Left renal pelvis (tissue), 4 donors: ENCODE measurements around the gene DSTN. TPM values are rescaled to one million over a fixed set of nuclear protein-coding genes. Genes with fewer than 3 reads are reported as not detected.

ENCODE experiments used
- DNase-seq, 4 donors: peaks; one replicate each; pipeline ENCODE4 v3.0.0-alpha.2; 2013; ENCODE audit warnings: low read depth in 4 of 4, low spot score in 3 of 4
- polyA plus RNA-seq, 4 donors: library from polyadenylated mRNA; unstranded; fragments of 120-200 nt; gene quantifications; one replicate each; pipeline ENCODE4 v1.2.1, GENCODE V29; 2013; ENCODE audit not compliant: insufficient read length in 4 of 4

The DSTN gene
- polyA plus RNA-seq, 4 donors: 313 to 472 (median 389) TPM

- no peak for DNase-seq
Measured at GRCh38 chr20:17646209-17646960, 76.5 kb downstream of the DSTN start.

GRCh38 chr20:17646961-17647301 is 77.1 kb downstream of the DSTN start:
- DNase-seq: no peak

- DNase-seq: no peak
Measured at GRCh38 chr20:17647391-17648314, 77.8 kb downstream of the DSTN start.

- DNase-seq: no peak
Measured at GRCh38 chr20:17648315-17648646, 78.4 kb downstream of the DSTN start.

- DNase-seq: no peak
Measured at GRCh38 chr20:17648791-17649730, 79.2 kb downstream of the DSTN start.

- no peak for DNase-seq
Measured at GRCh38 chr20:17650301-17651128, 80.6 kb downstream of the DSTN start.

GRCh38 chr20:17651129-17651759 is 81.4 kb downstream of the DSTN start:
- DNase-seq: no peak

- no peak for DNase-seq
Measured at GRCh38 chr20:17651760-17652388, 82.0 kb downstream of the DSTN start.

- DNase-seq: no peak
Measured at GRCh38 chr20:17652411-17652810, 82.5 kb downstream of the DSTN start.

GRCh38 chr20:17653835-17654648 is 84.2 kb downstream of the DSTN start:
- DNase-seq: no peak

GRCh38 chr20:17654649-17655285 is 84.9 kb downstream of the DSTN start:
- no peak for DNase-seq

GRCh38 chr20:17655286-17655651 is 85.4 kb downstream of the DSTN start:
- DNase-seq: no peak

GRCh38 chr20:17655865-17656479 is 86.1 kb downstream of the DSTN start:
- DNase-seq: no peak

GRCh38 chr20:17657079-17657825 is 87.4 kb downstream of the DSTN start:
- no peak for DNase-seq

- DNase-seq: no peak
Measured at GRCh38 chr20:17657898-17658647, 88.2 kb downstream of the DSTN start.

- no peak for DNase-seq
Measured at GRCh38 chr20:17658648-17658993, 88.7 kb downstream of the DSTN start.
